Glutamatergic neuron (in vitro differentiated cells): ENCODE results near the gene CNTNAP2. TPM values are rescaled to one million over a fixed set of nuclear protein-coding genes. Genes with fewer than 3 reads are reported as not detected.

Source experiments
- DNase-seq: peaks from one replicate; pipeline ENCODE4 v3.0.0; 2022
- H3K27ac Mint-ChIP-seq: one replicate; pipeline ENCODE4 v1.8.0; 2020; ENCODE audit warnings: mild to moderate bottlenecking, mixed read lengths, inconsistent platforms; ENCODE audit not compliant: unreplicated experiment
- H3K27me3 Mint-ChIP-seq: one replicate; pipeline ENCODE4 v1.8.0; 2020; ENCODE audit warnings: mild to moderate bottlenecking, moderate library complexity, mixed read lengths, inconsistent platforms; ENCODE audit not compliant: unreplicated experiment
- H3K36me3 Mint-ChIP-seq: one replicate; pipeline ENCODE4 v1.8.0; 2020; ENCODE audit warnings: mild to moderate bottlenecking, mixed read lengths, inconsistent platforms; ENCODE audit not compliant: unreplicated experiment
- H3K4me1 Mint-ChIP-seq: one replicate; pipeline ENCODE4 v1.8.0; 2020; ENCODE audit warnings: mild to moderate bottlenecking, low read depth, mixed read lengths, inconsistent platforms; ENCODE audit not compliant: unreplicated experiment
- H3K4me3 Mint-ChIP-seq: one replicate; pipeline ENCODE4 v1.8.0; 2020; ENCODE audit warnings: mild to moderate bottlenecking, mixed read lengths, inconsistent platforms; ENCODE audit not compliant: unreplicated experiment
- H3K9me3 Mint-ChIP-seq: one replicate; pipeline ENCODE4 v1.8.0; 2020; ENCODE audit warnings: mild to moderate bottlenecking, moderate library complexity, mixed read lengths, inconsistent platforms; ENCODE audit not compliant: unreplicated experiment
- total RNA-seq: library from RNA; stranded (reverse); fragmentation: NEBNext Ultra II Directional; extraction: Animal tissue kit (Norgen Biotek cat#: 25700); gene quantifications from one replicate; pipeline ENCODE4 v1.2.1, GENCODE V29; 2021; ENCODE audit not compliant: unreplicated experiment
- TF ChIP-seq, protein P1 (sequence below): fragments of 200-600 bp; sonication (generic); IDR thresholded peaks from one replicate; pipeline ENCODE4 v1.5.0; 2021; ENCODE audit not compliant: partially characterized antibody, unreplicated experiment

The CNTNAP2 gene
- total RNA-seq, 1 donor from 2014 or later, result 25.8 TPM

DNA sequence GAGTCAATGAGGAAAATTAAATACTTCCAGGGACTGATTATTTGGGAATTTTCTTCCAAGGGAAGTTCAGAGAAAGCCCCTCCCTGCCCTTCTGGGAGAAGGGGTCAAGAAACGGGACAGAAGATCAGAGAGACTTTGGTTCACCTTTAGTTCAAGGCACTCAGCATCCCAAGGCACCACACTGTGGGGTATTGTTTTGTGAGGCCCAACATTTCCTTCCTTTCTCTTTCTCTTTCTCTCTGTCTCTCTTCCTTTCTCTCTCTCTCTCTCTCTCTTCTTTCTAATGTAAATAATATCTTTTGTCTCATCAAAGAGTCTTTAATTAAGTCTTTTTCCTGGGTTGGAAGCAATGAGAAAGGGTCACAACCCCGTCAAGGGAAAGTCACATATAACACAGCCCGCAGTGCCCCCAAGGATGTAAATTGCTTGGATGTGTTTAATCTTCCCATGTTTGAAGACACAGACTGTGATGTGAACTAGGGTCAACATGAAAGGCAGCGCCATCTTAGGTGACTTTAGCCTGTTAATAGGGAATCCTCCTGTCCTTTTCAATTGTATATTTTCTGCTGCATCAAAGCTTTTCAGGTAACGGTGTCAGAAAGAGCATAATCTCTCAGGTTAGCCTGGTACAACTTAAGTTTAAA, 1490.7 kb downstream of the CNTNAP2 start:
- H3K9me3 Mint-ChIP-seq, result no peaks in the 10 kb centered on the region
- no peak overlapping the region for H3K27ac Mint-ChIP-seq
- no peak for DNase-seq
- TF ChIP-seq, protein P1, sequence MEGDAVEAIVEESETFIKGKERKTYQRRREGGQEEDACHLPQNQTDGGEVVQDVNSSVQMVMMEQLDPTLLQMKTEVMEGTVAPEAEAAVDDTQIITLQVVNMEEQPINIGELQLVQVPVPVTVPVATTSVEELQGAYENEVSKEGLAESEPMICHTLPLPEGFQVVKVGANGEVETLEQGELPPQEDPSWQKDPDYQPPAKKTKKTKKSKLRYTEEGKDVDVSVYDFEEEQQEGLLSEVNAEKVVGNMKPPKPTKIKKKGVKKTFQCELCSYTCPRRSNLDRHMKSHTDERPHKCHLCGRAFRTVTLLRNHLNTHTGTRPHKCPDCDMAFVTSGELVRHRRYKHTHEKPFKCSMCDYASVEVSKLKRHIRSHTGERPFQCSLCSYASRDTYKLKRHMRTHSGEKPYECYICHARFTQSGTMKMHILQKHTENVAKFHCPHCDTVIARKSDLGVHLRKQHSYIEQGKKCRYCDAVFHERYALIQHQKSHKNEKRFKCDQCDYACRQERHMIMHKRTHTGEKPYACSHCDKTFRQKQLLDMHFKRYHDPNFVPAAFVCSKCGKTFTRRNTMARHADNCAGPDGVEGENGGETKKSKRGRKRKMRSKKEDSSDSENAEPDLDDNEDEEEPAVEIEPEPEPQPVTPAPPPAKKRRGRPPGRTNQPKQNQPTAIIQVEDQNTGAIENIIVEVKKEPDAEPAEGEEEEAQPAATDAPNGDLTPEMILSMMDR, result no peak
- H3K4me1 Mint-ChIP-seq, result peaks cover 2% of the 10 kb centered on the region
- H3K4me3 Mint-ChIP-seq, result no peak overlapping the region
- H3K27me3 Mint-ChIP-seq, result no peaks in the 10 kb centered on the region
- H3K36me3 Mint-ChIP-seq, result no peaks in the 10 kb centered on the region

DNA sequence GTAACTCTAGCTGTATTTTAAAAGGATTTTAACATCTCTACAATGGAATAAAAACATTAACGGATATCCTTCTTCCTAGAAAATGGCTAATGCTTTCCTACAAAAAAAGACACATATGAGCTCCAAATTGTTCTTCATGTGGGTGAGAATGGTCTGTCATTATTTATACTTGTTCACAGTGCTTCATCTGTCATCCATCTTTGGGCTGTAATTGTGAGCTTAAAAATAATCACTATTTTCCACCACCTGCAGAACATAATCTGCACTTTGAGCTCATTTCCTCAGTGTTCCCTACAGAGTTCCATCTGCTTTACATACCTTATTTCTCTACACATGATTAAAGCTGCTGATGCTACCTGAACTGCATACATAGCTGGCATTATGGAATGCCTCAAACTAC, 1494.8 kb downstream of the CNTNAP2 start:
- Mint-ChIP-seq H3K9me3 (no peaks in the 10 kb centered on the region), H3K4me1 (peaks cover 2% of the 10 kb centered on the region), H3K27ac (no peak overlapping the region), H3K27me3 (no peaks in the 10 kb centered on the region), H3K36me3 (no peaks in the 10 kb centered on the region), H3K4me3 (no peak overlapping the region)
- TF ChIP-seq, protein P1, result no peak
- DNase-seq, result no peak

DNA sequence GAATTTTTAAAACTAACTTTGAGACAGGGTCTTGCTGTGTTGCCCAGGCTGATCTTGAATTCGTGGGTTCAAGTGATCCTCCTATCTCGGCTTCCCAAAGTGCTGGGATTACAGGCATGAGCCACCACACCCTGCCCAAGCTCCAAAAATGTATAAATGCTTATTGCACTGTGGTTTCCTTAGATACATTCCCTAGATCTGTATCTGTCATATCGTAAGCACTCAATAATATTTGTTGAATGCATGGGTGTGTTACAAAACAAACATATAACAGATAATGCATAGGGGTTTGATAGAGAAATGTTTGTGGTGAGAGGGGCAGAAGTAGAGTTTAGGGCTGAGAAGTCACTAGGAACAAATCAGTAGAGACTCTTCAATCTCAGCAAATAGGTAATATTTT, 1518.7 kb downstream of the CNTNAP2 start:
- Mint-ChIP-seq H3K9me3 (no peaks in the 10 kb centered on the region), H3K27ac (no peak overlapping the region), H3K36me3 (no peaks in the 10 kb centered on the region), H3K4me3 (no peak overlapping the region), H3K4me1 (peaks cover 10% of the 10 kb centered on the region), H3K27me3 (no peaks in the 10 kb centered on the region)
- DNase-seq, result no peak
- TF ChIP-seq, protein P1, result no peak

DNA sequence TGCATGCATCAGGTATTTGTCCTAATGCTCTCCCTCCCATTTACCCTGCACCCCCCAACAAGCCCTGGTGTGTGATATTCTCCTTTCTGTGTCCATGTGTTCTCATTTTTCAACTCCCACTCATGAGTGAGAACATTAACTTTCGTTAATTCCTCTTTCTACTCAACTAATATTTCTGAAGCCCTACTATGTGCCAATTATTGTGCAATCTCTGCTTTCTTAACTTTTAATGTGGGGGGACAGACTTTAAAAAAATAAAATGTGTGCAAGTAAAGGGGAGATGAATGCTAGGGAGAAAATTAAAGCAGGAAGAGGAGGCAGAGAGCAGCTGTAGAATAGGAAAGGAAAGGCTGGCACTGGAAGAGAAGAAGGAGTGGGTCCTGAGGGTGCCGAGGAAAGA, 1520.0 kb downstream of the CNTNAP2 start:
- TF ChIP-seq, protein P1, result no peak

DNA sequence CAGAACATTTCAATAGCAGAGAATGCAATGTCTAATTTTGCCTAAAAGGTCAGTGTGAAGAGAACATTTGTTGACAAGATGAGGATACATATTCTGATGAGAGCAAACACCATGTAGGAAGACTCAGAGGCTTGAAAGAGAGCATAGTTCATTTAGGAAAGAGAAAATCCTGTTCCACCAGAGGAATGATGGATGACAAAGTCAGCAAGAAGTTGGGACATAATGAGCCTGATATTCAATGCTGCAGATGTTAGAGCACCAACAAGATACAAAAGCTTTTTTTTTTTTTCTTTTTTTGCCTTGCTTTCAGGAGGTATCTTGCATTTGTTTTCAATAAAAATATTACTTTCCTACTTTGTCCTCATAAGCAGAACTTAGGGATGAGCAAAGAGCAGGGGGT, 1522.0 kb downstream of the CNTNAP2 start:
- H3K27me3 Mint-ChIP-seq, result no peaks in the 10 kb centered on the region
- DNase-seq, result no peak
- no peak overlapping the region for H3K4me3 Mint-ChIP-seq
- peaks cover 10% of the 10 kb centered on the region for H3K4me1 Mint-ChIP-seq
- TF ChIP-seq, protein P1, result no peak
- no peaks in the 10 kb centered on the region for H3K36me3 Mint-ChIP-seq
- no peaks in the 10 kb centered on the region for H3K9me3 Mint-ChIP-seq
- H3K27ac Mint-ChIP-seq, result no peak overlapping the region

More for the DNA sequence above, 1520.0 kb downstream of the CNTNAP2 start:
- H3K36me3 Mint-ChIP-seq, result no peaks in the 10 kb centered on the region
- no peaks in the 10 kb centered on the region for H3K27me3 Mint-ChIP-seq
- no peak overlapping the region for H3K4me3 Mint-ChIP-seq
- DNase-seq, result no peak
- H3K9me3 Mint-ChIP-seq, result no peaks in the 10 kb centered on the region
- H3K27ac Mint-ChIP-seq, result no peak overlapping the region
- peaks cover 10% of the 10 kb centered on the region for H3K4me1 Mint-ChIP-seq
